Activated T-cell treated with anti-CD3 and anti-CD28 coated beads for 24 hours (primary cell): Measurements from ENCODE around the gene TMEM198.

Source experiments
- DNase-seq: peaks from one replicate; pipeline ENCODE4 v3.0.0-alpha.2; 2020; ENCODE audit warnings: low read depth

Gene TMEM198

GRCh38 chr2:219543596-219544358 lies at the start of gene TMEM198, which contains the start of gene CHPF:
TSS of gene TMEM198 (plus strand) at chr2:219544028. CDS start at chr2:219544728, 700 bp downstream.
TSS of gene CHPF (minus strand) at chr2:219543809. CDS start at chr2:219543538, 271 bp downstream.
- peak; percentile 92 for DNase-seq

- no peak for DNase-seq
These were observed 48.8 kb upstream of the TMEM198 start for GRCh38 chr2:219494952-219495530.

- peak; percentile 47 for DNase-seq
These were observed 48.2 kb upstream of the TMEM198 start for GRCh38 chr2:219495531-219496122.

- DNase-seq, result no peak
These were observed 47.5 kb upstream of the TMEM198 start for GRCh38 chr2:219496247-219496824.

GRCh38 chr2:219496825-219497494 lies 46.9 kb upstream of the TMEM198 start:
- DNase-seq, result no peak

- no peak for DNase-seq
These were observed 46.1 kb upstream of the TMEM198 start for GRCh38 chr2:219497495-219498279.

GRCh38 chr2:219498280-219499057 lies 45.4 kb upstream of the TMEM198 start, which contains the start of gene GMPPA:
TSS of gene GMPPA (plus strand) at chr2:219498891. CDS start at chr2:219499976, 1,085 bp downstream.
- peak; percentile 90 for DNase-seq

- no peak for DNase-seq
These were observed 44.8 kb upstream of the TMEM198 start for GRCh38 chr2:219499058-219499307.

GRCh38 chr2:219499555-219499954 lies 44.3 kb upstream of the TMEM198 start:
- DNase-seq, result no peak

GRCh38 chr2:219500135-219500534 lies 43.7 kb upstream of the TMEM198 start:
- no peak for DNase-seq

- DNase-seq, result no peak
These were observed 42.0 kb upstream of the TMEM198 start for GRCh38 chr2:219501849-219502248.

- DNase-seq, result no peak
These were observed 41.2 kb upstream of the TMEM198 start for GRCh38 chr2:219502618-219503017.

GRCh38 chr2:219505585-219505984 lies 38.2 kb upstream of the TMEM198 start:
- DNase-seq, result no peak

GRCh38 chr2:219506153-219506801 lies 37.6 kb upstream of the TMEM198 start:
- no peak for DNase-seq

GRCh38 chr2:219506802-219507526 lies 36.9 kb upstream of the TMEM198 start:
- no peak for DNase-seq

GRCh38 chr2:219507581-219508443 lies 36.0 kb upstream of the TMEM198 start:
- DNase-seq, result no peak

GRCh38 chr2:219508444-219508734 lies 35.4 kb upstream of the TMEM198 start:
- DNase-seq, result no peak

GRCh38 chr2:219508971-219509779 lies 34.7 kb upstream of the TMEM198 start:
- DNase-seq, result no peak
